Loucy (cell line): ENCODE results near the gene THBD.

ENCODE experiments used
- EZH2phosphoT487 ChIP-seq: fragments of 200-600 bp; IDR thresholded peaks from 2 replicates; pipeline ENCODE4 v1.6.1; 2018; ENCODE audit warnings: antibody characterized with exemption, mild to moderate bottlenecking, moderate library complexity, borderline replicate concordance
- TF ChIP-seq, protein P1 (sequence below): fragments of 200-600 bp; sonication (generic); conservative IDR thresholded peaks from 2 replicates; pipeline ENCODE4 v1.5.1; 2014; ENCODE audit warnings: mild to moderate bottlenecking, antibody characterized with exemption, low read length

DNA sequence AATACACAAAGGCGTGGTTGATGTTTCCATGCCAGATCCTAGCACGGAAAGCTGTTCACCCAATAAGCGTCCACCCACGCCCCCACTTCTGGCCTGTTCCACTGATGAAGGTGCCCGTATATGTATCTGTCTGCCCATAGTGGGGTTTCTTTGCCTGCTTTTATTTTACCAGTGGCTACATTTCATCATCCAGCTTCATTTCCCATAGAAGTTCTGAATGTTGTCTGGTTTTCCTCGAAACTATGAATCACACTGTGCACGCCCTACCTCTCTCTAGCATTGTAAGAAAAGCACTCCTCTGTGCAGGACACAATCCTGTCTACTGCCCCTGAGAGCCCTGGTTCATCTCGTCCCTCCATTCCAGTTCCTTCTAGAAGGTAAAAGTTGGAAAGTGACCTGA lies 45.5 kb upstream of the THBD start:
- TF ChIP-seq, protein P1, sequence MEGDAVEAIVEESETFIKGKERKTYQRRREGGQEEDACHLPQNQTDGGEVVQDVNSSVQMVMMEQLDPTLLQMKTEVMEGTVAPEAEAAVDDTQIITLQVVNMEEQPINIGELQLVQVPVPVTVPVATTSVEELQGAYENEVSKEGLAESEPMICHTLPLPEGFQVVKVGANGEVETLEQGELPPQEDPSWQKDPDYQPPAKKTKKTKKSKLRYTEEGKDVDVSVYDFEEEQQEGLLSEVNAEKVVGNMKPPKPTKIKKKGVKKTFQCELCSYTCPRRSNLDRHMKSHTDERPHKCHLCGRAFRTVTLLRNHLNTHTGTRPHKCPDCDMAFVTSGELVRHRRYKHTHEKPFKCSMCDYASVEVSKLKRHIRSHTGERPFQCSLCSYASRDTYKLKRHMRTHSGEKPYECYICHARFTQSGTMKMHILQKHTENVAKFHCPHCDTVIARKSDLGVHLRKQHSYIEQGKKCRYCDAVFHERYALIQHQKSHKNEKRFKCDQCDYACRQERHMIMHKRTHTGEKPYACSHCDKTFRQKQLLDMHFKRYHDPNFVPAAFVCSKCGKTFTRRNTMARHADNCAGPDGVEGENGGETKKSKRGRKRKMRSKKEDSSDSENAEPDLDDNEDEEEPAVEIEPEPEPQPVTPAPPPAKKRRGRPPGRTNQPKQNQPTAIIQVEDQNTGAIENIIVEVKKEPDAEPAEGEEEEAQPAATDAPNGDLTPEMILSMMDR = no peak
- TF ChIP-seq EZH2phosphoT487 = no peak
